Measurements from ENCODE around the gene FBXW11. TPM values are rescaled to one million over a fixed set of nuclear protein-coding genes. Genes with fewer than 3 reads are reported as not detected.

Gene FBXW11
- total RNA-seq, 1 experiment from 2014 or later: 52.2 TPM

DNA sequence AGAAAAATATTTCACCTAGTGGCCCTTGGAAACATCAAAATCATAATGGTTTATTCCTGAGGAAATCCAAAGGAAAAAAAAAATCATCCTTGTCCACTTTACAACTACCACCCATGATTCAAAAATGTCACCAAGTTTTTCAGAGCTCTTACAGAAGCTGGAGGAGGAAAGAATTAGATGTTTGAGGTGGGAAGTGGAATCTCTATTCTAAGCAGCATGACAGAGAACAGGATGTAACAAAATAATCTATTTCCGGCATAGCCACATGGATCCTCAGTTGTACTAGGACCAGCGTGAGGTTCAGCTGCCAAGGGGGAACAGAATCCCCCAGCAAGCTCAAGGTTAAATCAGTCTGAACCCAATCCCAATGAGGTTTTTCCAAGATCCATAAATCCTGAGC is 40.2 kb downstream of the FBXW11 start:
- H3K4me3 Mint-ChIP-seq: no peak overlapping the region
- H3K27me3 Mint-ChIP-seq (ENCODE audit: low read depth): no peaks in the 10 kb centered on the region
- peak overlapping the region; percentile 69; the same call in 1 of the 2 replicates for H3K27ac Mint-ChIP-seq
- peaks cover 4% of the 10 kb centered on the region for H3K36me3 Mint-ChIP-seq
- no peak for ATAC-seq
- no peak for DNase-seq (ENCODE audit: low spot score)
- TF ChIP-seq IRF2 (CRISPR knock-in tag; IDR thresholded peaks at IDR 0.05; ENCODE audit: borderline replicate concordance, low read depth): no peak
- ChIA-PET CTCF (no interaction called here), POLR2A (no interaction called here)
- H3K4me1 Mint-ChIP-seq: peaks cover 72% of the 10 kb centered on the region
- peaks cover 3% of the 10 kb centered on the region; the same call in 1 of the 2 replicates for H3K9me3 Mint-ChIP-seq

GRCh38 chr5:171965745-171966144 is 40.7 kb downstream of the FBXW11 start:
- ChIA-PET POLR2A (no interaction called here), CTCF (no interaction called here)
- Mint-ChIP-seq H3K36me3 (peaks cover 4% of the 10 kb centered on the region), H3K9me3 (peaks cover 3% of the 10 kb centered on the region; the same call in 1 of the 2 replicates), H3K4me3 (no peak overlapping the region), H3K27me3 (ENCODE audit: low read depth) (no peaks in the 10 kb centered on the region), H3K4me1 (peaks cover 70% of the 10 kb centered on the region), H3K27ac (peak overlapping the region; percentile 69; the same call in 1 of the 2 replicates)
- no peak for ATAC-seq
- TF ChIP-seq OVOL2 (CRISPR knock-in tag; IDR thresholded peaks at IDR 0.05; ENCODE audit: borderline replicate concordance) (no peak), ZNF512 (CRISPR knock-in tag; IDR thresholded peaks at IDR 0.05; ENCODE audit: borderline replicate concordance) (no peak), JAZF1 (CRISPR knock-in tag; IDR thresholded peaks at IDR 0.05) (no peak), ARID4B (CRISPR knock-in tag; IDR thresholded peaks at IDR 0.05; ENCODE audit: borderline replicate concordance) (no peak), FOXK1 (CRISPR knock-in tag; IDR thresholded peaks at IDR 0.05) (no peak), IRF2 (CRISPR knock-in tag; IDR thresholded peaks at IDR 0.05; ENCODE audit: borderline replicate concordance, low read depth) (no peak), CREM (CRISPR knock-in tag; IDR thresholded peaks at IDR 0.05) (no peak), ETV6 (CRISPR knock-in tag; IDR thresholded peaks at IDR 0.05) (no peak), ZNF671 (CRISPR knock-in tag; IDR thresholded peaks at IDR 0.05) (no peak), NFE2L1 (CRISPR knock-in tag; IDR thresholded peaks at IDR 0.05) (no peak), NR2C2 (CRISPR knock-in tag; IDR thresholded peaks at IDR 0.05) (no peak), GABPB1 (CRISPR knock-in tag; IDR thresholded peaks at IDR 0.05) (no peak), ZNF396 (CRISPR knock-in tag; IDR thresholded peaks at IDR 0.05; ENCODE audit: borderline replicate concordance) (no peak)
- TF ChIP-seq, protein P1, sequence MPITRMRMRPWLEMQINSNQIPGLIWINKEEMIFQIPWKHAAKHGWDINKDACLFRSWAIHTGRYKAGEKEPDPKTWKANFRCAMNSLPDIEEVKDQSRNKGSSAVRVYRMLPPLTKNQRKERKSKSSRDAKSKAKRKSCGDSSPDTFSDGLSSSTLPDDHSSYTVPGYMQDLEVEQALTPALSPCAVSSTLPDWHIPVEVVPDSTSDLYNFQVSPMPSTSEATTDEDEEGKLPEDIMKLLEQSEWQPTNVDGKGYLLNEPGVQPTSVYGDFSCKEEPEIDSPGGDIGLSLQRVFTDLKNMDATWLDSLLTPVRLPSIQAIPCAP (CRISPR knock-in tag; IDR thresholded peaks at IDR 0.05): no peak
- TF ChIP-seq, protein P2, sequence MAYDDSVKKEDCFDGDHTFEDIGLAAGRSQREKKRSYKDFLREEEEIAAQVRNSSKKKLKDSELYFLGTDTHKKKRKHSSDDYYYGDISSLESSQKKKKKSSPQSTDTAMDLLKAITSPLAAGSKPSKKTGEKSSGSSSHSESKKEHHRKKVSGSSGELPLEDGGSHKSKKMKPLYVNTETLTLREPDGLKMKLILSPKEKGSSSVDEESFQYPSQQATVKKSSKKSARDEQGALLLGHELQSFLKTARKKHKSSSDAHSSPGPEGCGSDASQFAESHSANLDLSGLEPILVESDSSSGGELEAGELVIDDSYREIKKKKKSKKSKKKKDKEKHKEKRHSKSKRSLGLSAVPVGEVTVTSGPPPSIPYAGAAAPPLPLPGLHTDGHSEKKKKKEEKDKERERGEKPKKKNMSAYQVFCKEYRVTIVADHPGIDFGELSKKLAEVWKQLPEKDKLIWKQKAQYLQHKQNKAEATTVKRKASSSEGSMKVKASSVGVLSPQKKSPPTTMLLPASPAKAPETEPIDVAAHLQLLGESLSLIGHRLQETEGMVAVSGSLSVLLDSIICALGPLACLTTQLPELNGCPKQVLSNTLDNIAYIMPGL (CRISPR knock-in tag; IDR thresholded peaks at IDR 0.05): no peak
- TF ChIP-seq, protein P3, sequence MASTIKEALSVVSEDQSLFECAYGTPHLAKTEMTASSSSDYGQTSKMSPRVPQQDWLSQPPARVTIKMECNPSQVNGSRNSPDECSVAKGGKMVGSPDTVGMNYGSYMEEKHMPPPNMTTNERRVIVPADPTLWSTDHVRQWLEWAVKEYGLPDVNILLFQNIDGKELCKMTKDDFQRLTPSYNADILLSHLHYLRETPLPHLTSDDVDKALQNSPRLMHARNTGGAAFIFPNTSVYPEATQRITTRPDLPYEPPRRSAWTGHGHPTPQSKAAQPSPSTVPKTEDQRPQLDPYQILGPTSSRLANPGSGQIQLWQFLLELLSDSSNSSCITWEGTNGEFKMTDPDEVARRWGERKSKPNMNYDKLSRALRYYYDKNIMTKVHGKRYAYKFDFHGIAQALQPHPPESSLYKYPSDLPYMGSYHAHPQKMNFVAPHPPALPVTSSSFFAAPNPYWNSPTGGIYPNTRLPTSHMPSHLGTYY (CRISPR knock-in tag; IDR thresholded peaks at IDR 0.05): no peak
- TF ChIP-seq, protein P4, sequence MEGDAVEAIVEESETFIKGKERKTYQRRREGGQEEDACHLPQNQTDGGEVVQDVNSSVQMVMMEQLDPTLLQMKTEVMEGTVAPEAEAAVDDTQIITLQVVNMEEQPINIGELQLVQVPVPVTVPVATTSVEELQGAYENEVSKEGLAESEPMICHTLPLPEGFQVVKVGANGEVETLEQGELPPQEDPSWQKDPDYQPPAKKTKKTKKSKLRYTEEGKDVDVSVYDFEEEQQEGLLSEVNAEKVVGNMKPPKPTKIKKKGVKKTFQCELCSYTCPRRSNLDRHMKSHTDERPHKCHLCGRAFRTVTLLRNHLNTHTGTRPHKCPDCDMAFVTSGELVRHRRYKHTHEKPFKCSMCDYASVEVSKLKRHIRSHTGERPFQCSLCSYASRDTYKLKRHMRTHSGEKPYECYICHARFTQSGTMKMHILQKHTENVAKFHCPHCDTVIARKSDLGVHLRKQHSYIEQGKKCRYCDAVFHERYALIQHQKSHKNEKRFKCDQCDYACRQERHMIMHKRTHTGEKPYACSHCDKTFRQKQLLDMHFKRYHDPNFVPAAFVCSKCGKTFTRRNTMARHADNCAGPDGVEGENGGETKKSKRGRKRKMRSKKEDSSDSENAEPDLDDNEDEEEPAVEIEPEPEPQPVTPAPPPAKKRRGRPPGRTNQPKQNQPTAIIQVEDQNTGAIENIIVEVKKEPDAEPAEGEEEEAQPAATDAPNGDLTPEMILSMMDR (IDR thresholded peaks at IDR 0.05): no peak
- TF ChIP-seq, protein P5, sequence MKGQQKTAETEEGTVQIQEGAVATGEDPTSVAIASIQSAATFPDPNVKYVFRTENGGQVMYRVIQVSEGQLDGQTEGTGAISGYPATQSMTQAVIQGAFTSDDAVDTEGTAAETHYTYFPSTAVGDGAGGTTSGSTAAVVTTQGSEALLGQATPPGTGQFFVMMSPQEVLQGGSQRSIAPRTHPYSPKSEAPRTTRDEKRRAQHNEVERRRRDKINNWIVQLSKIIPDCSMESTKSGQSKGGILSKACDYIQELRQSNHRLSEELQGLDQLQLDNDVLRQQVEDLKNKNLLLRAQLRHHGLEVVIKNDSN (CRISPR knock-in tag; IDR thresholded peaks at IDR 0.05): no peak
- TF ChIP-seq, protein P6, sequence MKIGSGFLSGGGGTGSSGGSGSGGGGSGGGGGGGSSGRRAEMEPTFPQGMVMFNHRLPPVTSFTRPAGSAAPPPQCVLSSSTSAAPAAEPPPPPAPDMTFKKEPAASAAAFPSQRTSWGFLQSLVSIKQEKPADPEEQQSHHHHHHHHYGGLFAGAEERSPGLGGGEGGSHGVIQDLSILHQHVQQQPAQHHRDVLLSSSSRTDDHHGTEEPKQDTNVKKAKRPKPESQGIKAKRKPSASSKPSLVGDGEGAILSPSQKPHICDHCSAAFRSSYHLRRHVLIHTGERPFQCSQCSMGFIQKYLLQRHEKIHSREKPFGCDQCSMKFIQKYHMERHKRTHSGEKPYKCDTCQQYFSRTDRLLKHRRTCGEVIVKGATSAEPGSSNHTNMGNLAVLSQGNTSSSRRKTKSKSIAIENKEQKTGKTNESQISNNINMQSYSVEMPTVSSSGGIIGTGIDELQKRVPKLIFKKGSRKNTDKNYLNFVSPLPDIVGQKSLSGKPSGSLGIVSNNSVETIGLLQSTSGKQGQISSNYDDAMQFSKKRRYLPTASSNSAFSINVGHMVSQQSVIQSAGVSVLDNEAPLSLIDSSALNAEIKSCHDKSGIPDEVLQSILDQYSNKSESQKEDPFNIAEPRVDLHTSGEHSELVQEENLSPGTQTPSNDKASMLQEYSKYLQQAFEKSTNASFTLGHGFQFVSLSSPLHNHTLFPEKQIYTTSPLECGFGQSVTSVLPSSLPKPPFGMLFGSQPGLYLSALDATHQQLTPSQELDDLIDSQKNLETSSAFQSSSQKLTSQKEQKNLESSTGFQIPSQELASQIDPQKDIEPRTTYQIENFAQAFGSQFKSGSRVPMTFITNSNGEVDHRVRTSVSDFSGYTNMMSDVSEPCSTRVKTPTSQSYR (CRISPR knock-in tag; IDR thresholded peaks at IDR 0.05): no peak
- DNase-seq (ENCODE audit: low spot score): no peak
